ENCODE results near the gene AP2A2.

Gene AP2A2

DNA sequence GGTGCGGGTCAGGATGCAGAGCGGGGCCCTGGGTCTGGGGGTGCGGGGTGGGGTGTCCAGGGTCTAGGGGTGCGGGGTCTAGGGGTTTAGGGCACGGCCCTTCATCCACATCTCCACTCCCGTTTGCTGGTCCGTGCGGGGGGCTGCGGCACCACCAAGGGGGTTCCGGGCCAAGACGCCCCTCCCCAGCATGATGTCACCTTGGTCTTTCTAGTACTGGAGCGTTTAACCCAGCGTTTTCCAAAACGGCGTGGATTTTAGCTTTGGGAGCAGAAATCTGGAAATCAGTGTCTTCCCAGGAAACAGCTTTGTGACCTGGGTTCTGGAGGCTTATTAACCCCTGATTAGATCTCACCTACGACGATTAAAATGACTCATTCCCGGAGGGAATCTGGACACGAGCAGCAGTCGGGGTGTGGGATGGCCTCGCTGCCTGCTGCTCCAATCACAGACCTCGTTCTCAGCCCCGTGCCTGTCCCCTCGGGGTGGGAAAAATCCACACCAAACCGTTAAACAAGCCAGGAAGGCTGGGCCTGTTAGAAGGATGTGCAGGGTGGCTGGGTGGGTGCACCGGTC, 759 bp downstream of the AP2A2 start:
- peak; percentile 39 for DNase-seq

- no peak for DNase-seq
Measured at GRCh38 chr11:927871-928270, 2.2 kb downstream of the AP2A2 start.

- DNase-seq: no peak
Measured at GRCh38 chr11:928786-929185, 3.1 kb downstream of the AP2A2 start.

DNA sequence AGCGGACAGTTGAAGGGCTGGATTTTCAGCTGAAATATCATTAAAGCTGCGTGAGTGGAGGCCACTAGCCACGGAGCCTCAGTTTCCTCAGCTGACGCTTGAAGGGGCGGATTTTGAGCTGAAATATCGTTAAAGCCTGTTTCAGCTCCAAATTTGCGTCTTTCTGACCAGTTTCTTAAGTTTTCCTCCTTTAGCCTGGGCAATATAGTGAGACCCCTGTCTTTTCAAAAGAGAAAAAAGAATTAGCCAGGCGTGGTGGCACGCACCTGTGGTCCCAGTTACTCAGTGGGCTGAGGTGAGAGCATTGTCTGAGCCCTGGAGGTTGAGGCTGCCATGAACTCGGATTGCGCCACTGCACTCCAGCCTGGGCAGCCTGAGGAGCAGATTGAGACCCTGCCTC, 3.7 kb downstream of the AP2A2 start:
- DNase-seq: no peak

- no peak for DNase-seq
Measured at GRCh38 chr11:931385-931784, 5.7 kb downstream of the AP2A2 start.

- DNase-seq: no peak
Measured at GRCh38 chr11:932435-932834, 6.8 kb downstream of the AP2A2 start.

GRCh38 chr11:933142-933851, 7.6 kb downstream of the AP2A2 start:
- DNase-seq: no peak

DNA sequence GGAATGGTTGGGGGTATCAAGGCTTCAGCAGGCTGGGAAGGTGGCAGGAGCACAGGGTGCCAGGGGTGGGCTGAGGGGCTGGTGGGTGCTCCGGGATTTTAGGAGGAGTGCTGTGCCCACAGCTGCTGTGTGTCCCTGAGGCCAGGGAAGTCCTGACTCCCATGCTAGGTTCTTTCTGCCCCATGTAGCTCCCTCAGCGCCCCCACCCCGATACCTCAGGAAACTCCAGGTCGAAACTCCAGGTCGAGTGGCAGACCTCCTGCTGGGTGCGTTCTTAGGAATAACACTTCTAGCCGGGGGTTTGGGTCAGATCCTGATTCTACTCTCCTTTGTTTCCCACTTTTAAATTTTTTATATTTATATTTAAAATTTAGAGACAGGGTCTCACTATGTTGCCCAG, 8.3 kb downstream of the AP2A2 start:
- DNase-seq: no peak

DNA sequence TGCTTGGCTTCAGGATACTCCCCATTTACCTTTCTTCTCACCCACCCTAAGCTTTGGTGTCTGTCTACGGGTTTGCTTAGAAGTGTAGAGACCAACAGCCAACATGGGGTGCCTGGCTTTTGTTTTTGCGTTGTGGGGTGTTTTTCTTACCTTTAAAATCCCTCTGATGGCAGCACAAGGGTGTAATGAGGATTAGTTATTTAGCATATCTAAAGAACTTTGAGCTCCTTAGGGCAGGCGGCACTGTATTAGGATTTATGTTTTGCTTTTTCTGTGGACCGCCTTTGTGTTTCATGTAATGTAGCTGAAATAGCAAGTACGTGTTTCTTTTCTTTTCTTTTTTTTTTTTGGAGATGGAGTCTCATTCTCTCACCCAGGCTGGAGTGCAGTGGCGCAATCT, 8.9 kb downstream of the AP2A2 start:
- no peak for DNase-seq

DNA sequence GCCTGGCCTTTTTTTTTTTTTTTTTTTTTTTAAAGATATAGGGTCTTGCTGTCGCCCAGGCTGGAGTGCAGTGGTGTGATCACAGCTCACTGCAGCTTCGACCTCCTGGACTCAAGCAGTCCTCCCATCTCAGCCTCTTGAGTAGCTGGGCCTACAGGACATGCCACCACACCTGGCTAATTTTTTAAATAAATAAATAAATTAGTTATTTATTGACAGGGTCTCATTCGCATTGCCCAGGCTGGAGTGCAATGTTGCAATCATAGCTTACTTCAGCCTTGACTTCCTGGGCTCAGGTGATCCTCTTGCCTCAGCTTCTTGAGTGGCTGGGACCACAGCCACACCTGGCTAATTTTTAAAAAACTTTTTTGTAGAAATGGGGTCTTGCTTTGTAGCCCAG, 10.5 kb downstream of the AP2A2 start:
- no peak for DNase-seq

- no peak for DNase-seq
Measured at GRCh38 chr11:937841-938261, 12.2 kb downstream of the AP2A2 start.

- no peak for DNase-seq
Measured at GRCh38 chr11:940496-941135, 14.9 kb downstream of the AP2A2 start.

- DNase-seq: no peak
Measured at GRCh38 chr11:942823-943222, 17.2 kb downstream of the AP2A2 start.

- no peak for DNase-seq
Measured at GRCh38 chr11:944711-945470, 19.2 kb downstream of the AP2A2 start.

DNA sequence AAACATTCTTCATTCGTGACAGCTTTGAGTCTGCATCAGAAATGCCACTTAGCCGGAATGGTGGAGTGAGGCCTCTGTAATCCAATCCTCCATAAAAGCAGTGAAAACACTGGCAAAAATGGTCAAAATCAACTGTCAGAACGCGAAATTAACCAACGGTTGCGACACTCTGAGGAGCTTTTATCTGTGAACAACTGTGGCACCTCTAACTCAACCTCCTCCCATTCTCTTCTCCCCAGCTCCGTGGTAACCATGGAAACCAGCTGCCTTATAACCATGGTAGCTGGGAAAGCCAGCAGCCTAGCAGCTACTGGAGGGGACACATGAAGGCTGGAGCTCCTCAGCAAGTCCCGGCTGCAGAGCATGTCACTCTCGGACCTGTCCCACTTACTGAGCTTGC, 20.3 kb downstream of the AP2A2 start:
- no peak for DNase-seq

DNA sequence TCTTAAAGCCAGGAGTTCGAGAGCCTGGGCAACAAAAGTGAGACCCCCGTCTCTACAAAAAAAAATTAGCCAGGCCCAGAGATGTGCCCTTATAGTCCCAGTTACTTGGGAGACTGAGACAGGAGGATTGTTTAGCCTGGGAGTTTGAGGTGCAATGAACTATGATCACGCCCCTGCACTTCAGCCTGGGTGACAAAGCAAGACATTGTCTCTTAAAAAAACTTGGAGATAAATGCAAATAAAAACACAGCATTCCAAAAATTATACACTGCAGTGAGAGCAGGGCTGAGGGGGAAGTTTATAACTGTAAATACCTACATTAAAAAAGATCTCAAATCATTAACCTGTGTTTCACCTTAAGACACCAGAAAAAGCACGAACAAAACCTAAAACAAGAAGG, 22.1 kb downstream of the AP2A2 start:
- DNase-seq: no peak

DNA sequence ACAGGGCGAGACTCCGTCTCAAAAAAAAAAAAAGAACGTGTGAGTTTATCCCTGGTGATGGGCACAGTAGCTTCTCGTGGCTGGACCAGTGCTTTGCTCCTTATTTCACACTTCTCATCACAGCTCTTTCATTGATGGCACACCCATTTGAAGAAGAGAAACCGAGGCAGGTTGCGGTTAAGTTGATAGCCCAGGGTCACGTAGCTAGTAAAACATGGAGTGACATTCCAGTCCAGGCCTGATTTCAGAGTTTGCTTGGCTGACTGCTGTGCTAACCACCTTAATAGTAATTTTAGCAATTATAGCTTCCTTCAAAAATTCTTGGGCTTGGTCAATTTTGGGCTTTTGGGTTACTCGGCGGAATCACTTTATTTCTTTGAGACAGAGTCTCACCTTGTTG, 25.8 kb downstream of the AP2A2 start:
- no peak for DNase-seq

- no peak for DNase-seq
Measured at GRCh38 chr11:952406-953385, 27.0 kb downstream of the AP2A2 start.

DNA sequence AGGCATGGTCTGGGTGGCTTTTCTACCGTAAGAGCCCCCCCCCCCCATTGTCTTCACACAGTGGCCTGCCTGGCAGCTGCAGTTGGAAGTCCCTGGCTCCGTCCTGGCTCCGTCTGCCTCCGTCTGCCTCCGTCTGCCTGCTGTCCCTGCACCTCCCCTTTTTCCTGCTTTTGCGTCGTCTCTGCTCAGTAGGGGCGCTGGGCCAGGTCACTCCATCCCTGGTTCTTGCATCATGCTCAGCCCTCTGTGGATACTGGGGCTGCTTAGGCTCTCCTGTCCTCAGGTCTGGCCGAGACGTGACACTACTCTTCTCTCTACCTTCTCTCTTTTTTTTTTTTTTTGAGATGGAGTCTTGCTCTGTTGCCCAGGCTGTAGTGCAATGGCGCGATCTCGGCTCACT, 27.8 kb downstream of the AP2A2 start:
- no peak for DNase-seq

GRCh38 chr11:954392-955153, 28.9 kb downstream of the AP2A2 start:
- DNase-seq: no peak

- no peak for DNase-seq
Measured at GRCh38 chr11:955154-956063, 29.7 kb downstream of the AP2A2 start.

Measured in NCI-H82 (cell line).